Stimulated activated CD8-positive, alpha-beta memory T cell treated with anti-CD3 and anti-CD28 coated beads, Interleukin-7, amount 100 ng/mL, for 1 hour (primary cell): ENCODE data around the gene CRY1.
"Not testable (repeated sequence)": the region's sequence is repeated elsewhere in the genome, so short reads cannot be mapped to it uniquely, and the experiment has no call there.

Experiments used
- DNase-seq, 2 donors: peaks; one replicate each; pipeline ENCODE4 v3.0.0-alpha.2; 2020; ENCODE audit warnings: low read depth in 2 of 2

Gene CRY1

GRCh38 chr12:106999446-106999845, 93.9 kb downstream of the CRY1 start:
- no peak for DNase-seq

GRCh38 chr12:106997916-106998315, 95.4 kb downstream of the CRY1 start:
- no peak for DNase-seq

- not testable (repeated sequence) for DNase-seq
Observed at GRCh38 chr12:106996102-106996501, 97.2 kb downstream of the CRY1 start.

- no peak for DNase-seq
Observed at GRCh38 chr12:106994579-106995220, 98.6 kb downstream of the CRY1 start.

- no peak for DNase-seq
Observed at GRCh38 chr12:106987846-106988245, 105.5 kb downstream of the CRY1 start.

GRCh38 chr12:106986625-106987389, 106.5 kb downstream of the CRY1 start, which contains the start of gene MTERF2:
MTERF2 (minus strand) TSS chr12:106987146; CDS start chr12:106978714, 8,432 bp downstream.
- DNase-seq: peak; percentile 59 to 60

- DNase-seq: no peak
Observed at GRCh38 chr12:106986135-106986534, 107.2 kb downstream of the CRY1 start.

GRCh38 chr12:106985479-106985878, 107.9 kb downstream of the CRY1 start:
- DNase-seq: no peak

- no peak for DNase-seq
Observed at GRCh38 chr12:106984588-106985137, 108.7 kb downstream of the CRY1 start.

GRCh38 chr12:106982229-106982628, 111.1 kb downstream of the CRY1 start:
- DNase-seq: no peak

GRCh38 chr12:106981788-106982187, 111.6 kb downstream of the CRY1 start:
- DNase-seq: no peak

GRCh38 chr12:106980944-106981343, 112.4 kb downstream of the CRY1 start:
- no peak for DNase-seq

GRCh38 chr12:106978035-106978800, 115.1 kb downstream of the CRY1 start:
- no peak for DNase-seq

- DNase-seq: no peak
Observed at GRCh38 chr12:106976668-106977067, 116.7 kb downstream of the CRY1 start.

GRCh38 chr12:106975993-106976658, 117.2 kb downstream of the CRY1 start:
- DNase-seq: no peak

GRCh38 chr12:106975098-106975497, 118.3 kb downstream of the CRY1 start:
- no peak for DNase-seq

GRCh38 chr12:106974511-106974910, 118.8 kb downstream of the CRY1 start:
- DNase-seq: no peak

- DNase-seq: no peak
Observed at GRCh38 chr12:106973545-106973944, 119.8 kb downstream of the CRY1 start.

- DNase-seq: no peak
Observed at GRCh38 chr12:106971065-106971464, 122.3 kb downstream of the CRY1 start.

- no peak for DNase-seq
Observed at GRCh38 chr12:106964526-106964925, 128.8 kb downstream of the CRY1 start.

- DNase-seq: no peak
Observed at GRCh38 chr12:106962286-106962685, 131.1 kb downstream of the CRY1 start.

GRCh38 chr12:106960443-106960842, 132.9 kb downstream of the CRY1 start:
- no peak for DNase-seq
